ENCODE results near the gene EXOC6B. TPM values are rescaled to one million over a fixed set of nuclear protein-coding genes. Genes with fewer than 3 reads are reported as not detected.

Gene EXOC6B
- total RNA-seq, 1 donor: 24.6 TPM

DNA sequence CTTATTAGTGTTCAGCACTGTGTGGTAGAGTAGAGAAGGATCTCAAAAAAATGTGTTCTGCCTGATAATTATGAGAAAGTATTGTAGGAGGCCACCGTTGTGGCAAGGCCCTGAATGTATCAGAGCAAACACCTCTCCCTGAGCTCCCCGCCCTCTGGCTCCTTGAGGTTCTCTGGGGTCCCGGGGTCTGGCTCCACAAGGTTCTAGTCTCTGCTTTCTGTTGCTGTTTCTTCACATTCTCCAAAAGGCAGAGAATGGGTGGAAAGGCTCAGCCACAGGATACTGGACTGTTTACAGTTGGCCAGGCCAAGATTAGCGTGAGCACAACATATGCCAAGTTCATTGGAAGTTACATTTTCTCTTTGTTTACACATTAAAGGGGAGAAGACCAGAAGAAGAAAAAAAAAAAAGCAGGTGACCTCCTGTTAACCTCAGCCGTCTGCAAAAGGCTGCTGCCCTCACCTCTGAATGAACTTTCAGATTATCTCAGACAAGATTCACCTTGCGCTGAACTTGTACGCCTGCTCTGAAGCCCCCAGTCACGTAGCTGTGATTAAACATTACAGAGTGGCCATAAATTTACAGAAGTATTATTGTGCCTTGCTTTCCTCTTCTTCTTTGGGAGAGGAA lies 621.6 kb downstream of the EXOC6B start:
- Histone ChIP-seq H3K4me3 (ENCODE audit: insufficient read depth, low read length) (no peak overlapping the region), H3K27ac (ENCODE audit: low read depth, low read length) (no peak overlapping the region), H3K79me2 (ENCODE audit: insufficient read depth, low read length) (no peaks in the 10 kb centered on the region), H2AFZ (ENCODE audit: low read length) (no peak overlapping the region), H3K27me3 (ENCODE audit: insufficient read depth, low read length) (no peaks in the 10 kb centered on the region), H3K9me3 (ENCODE audit: low read depth, low read length) (no peaks in the 10 kb centered on the region), H3K36me3 (ENCODE audit: insufficient read depth, low read length) (no peaks in the 10 kb centered on the region), H3K4me1 (ENCODE audit: insufficient read depth, low read length) (peaks cover 3% of the 10 kb centered on the region), H4K20me1 (ENCODE audit: insufficient read depth, low read length) (no peaks in the 10 kb centered on the region), H3K4me2 (ENCODE audit: insufficient read depth, low read length) (no peak overlapping the region)
- TF ChIP-seq, protein P1, sequence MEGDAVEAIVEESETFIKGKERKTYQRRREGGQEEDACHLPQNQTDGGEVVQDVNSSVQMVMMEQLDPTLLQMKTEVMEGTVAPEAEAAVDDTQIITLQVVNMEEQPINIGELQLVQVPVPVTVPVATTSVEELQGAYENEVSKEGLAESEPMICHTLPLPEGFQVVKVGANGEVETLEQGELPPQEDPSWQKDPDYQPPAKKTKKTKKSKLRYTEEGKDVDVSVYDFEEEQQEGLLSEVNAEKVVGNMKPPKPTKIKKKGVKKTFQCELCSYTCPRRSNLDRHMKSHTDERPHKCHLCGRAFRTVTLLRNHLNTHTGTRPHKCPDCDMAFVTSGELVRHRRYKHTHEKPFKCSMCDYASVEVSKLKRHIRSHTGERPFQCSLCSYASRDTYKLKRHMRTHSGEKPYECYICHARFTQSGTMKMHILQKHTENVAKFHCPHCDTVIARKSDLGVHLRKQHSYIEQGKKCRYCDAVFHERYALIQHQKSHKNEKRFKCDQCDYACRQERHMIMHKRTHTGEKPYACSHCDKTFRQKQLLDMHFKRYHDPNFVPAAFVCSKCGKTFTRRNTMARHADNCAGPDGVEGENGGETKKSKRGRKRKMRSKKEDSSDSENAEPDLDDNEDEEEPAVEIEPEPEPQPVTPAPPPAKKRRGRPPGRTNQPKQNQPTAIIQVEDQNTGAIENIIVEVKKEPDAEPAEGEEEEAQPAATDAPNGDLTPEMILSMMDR (IDR thresholded peaks at IDR 0.05; ENCODE audit: extremely low read depth, low read depth, low read length): no peak
- no peak for DNase-seq (ENCODE audit: insufficient read length, low spot score, missing footprints)

DNA sequence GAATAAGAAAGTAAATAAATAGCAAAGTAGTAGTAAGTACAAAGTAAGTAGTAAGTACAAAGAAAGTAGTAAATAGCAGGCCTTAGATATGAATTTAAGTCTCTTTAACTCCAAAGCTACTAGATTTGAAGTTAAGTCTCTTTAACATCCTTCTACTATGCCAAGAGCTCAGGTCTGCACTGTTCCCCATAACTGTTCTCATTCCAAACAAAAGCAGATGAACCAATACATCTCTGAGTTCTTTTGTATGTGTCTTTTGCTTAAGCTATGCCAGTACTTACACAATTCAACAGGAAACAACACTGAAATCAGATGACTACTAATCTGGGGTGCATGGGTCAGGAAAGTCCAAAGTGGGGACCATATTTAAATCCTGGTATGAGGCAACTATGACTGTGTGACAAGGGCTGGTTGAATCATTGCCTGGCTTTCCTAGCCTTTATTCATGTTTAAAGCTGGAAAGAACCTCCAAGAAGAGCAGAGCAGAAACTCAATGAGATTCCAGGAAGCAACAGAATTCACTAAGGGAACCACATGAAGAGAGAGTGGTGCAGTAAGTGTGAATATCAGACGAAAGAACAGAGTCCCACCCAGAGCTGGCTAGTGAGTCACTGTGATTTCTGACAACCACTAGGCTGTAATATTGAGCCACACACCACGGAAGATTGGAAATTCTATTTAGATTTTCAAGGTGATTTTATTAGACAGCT lies 627.1 kb downstream of the EXOC6B start:
- H3K4me1 ChIP-seq (ENCODE audit: insufficient read depth, low read length): peaks cover 15% of the 10 kb centered on the region
- no peaks in the 10 kb centered on the region for H3K36me3 ChIP-seq (ENCODE audit: insufficient read depth, low read length)
- H3K27ac ChIP-seq (ENCODE audit: low read depth, low read length): peak overlapping the region; percentile 1
- no peaks in the 10 kb centered on the region for H3K27me3 ChIP-seq (ENCODE audit: insufficient read depth, low read length)
- H3K4me2 ChIP-seq (ENCODE audit: insufficient read depth, low read length): no peak overlapping the region
- H3K4me3 ChIP-seq (ENCODE audit: insufficient read depth, low read length): no peak overlapping the region
- H3K79me2 ChIP-seq (ENCODE audit: insufficient read depth, low read length): no peaks in the 10 kb centered on the region
- no peaks in the 10 kb centered on the region for H3K9me3 ChIP-seq (ENCODE audit: low read depth, low read length)
- no peaks in the 10 kb centered on the region for H4K20me1 ChIP-seq (ENCODE audit: insufficient read depth, low read length)
- TF ChIP-seq, protein P1 (IDR thresholded peaks at IDR 0.05; ENCODE audit: extremely low read depth, low read depth, low read length): peak; percentile 52
- peak; percentile 60 for DNase-seq (ENCODE audit: insufficient read length, low spot score, missing footprints)
- H2AFZ ChIP-seq (ENCODE audit: low read length): no peak overlapping the region

DNA sequence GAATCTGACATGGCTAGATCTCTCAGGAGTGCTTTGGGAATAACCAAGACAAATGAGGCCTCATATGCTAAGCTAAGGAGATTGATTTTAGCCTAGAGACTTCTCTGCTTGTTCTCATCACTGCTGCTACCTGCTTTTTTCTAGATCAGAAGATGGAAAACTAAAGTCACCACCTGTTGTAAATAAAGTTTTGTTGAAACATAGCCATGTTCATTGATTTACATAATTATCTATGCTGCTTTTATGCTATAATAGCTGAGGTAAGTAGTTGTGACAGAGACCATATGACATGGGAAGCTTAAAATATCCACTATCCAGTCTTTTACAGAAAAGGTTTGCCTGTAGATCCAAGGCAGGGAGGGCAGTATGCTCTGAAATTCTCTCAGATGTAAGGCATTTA lies 632.1 kb downstream of the EXOC6B start:
- TF ChIP-seq, protein P1 (IDR thresholded peaks at IDR 0.05; ENCODE audit: extremely low read depth, low read depth, low read length): no peak
- no peak overlapping the region for H3K4me3 ChIP-seq (ENCODE audit: insufficient read depth, low read length)

GRCh38 chr2:72191441-72191840 lies 634.4 kb downstream of the EXOC6B start:
- no peak for DNase-seq (ENCODE audit: insufficient read length, low spot score, missing footprints)

More for the DNA sequence above, 632.1 kb downstream of the EXOC6B start:
- Histone ChIP-seq H3K27me3 (ENCODE audit: insufficient read depth, low read length) (peaks cover 4% of the 10 kb centered on the region), H3K9me3 (ENCODE audit: low read depth, low read length) (no peaks in the 10 kb centered on the region), H3K4me1 (ENCODE audit: insufficient read depth, low read length) (peaks cover 8% of the 10 kb centered on the region), H2AFZ (ENCODE audit: low read length) (no peak overlapping the region), H3K36me3 (ENCODE audit: insufficient read depth, low read length) (no peaks in the 10 kb centered on the region), H4K20me1 (ENCODE audit: insufficient read depth, low read length) (no peaks in the 10 kb centered on the region), H3K4me2 (ENCODE audit: insufficient read depth, low read length) (no peak overlapping the region), H3K27ac (ENCODE audit: low read depth, low read length) (no peak overlapping the region), H3K79me2 (ENCODE audit: insufficient read depth, low read length) (no peaks in the 10 kb centered on the region)
- DNase-seq (ENCODE audit: insufficient read length, low spot score, missing footprints): no peak

More at GRCh38 chr2:72191441-72191840, 634.4 kb downstream of the EXOC6B start:
- Histone ChIP-seq H2AFZ (ENCODE audit: low read length) (no peak overlapping the region), H3K4me1 (ENCODE audit: insufficient read depth, low read length) (no peaks in the 10 kb centered on the region), H3K27me3 (ENCODE audit: insufficient read depth, low read length) (peaks cover 4% of the 10 kb centered on the region), H3K4me3 (ENCODE audit: insufficient read depth, low read length) (no peak overlapping the region), H3K79me2 (ENCODE audit: insufficient read depth, low read length) (no peaks in the 10 kb centered on the region), H4K20me1 (ENCODE audit: insufficient read depth, low read length) (no peaks in the 10 kb centered on the region), H3K27ac (ENCODE audit: low read depth, low read length) (no peak overlapping the region), H3K36me3 (ENCODE audit: insufficient read depth, low read length) (no peaks in the 10 kb centered on the region), H3K9me3 (ENCODE audit: low read depth, low read length) (no peaks in the 10 kb centered on the region), H3K4me2 (ENCODE audit: insufficient read depth, low read length) (no peak overlapping the region)
- TF ChIP-seq, protein P1 (IDR thresholded peaks at IDR 0.05; ENCODE audit: extremely low read depth, low read depth, low read length): no peak

All from osteoblast (primary cell).